Suppressor macrophage treated with lipopolysaccharide for 1 hour (primary cell): Measurements from ENCODE around the gene GALNTL6.
"Not testable (repeated sequence)": the region's sequence is repeated elsewhere in the genome, so short reads cannot be mapped to it uniquely, and the experiment has no call there.

Experiments
- DNase-seq, 3 donors: peaks; one replicate each; pipeline ENCODE4 v3.0.0-alpha.2; 2020 to 2022

The GALNTL6 gene

GRCh38 chr4:172962564-172963353 lies 1149.6 kb downstream of the GALNTL6 start:
- no peak for DNase-seq

DNA sequence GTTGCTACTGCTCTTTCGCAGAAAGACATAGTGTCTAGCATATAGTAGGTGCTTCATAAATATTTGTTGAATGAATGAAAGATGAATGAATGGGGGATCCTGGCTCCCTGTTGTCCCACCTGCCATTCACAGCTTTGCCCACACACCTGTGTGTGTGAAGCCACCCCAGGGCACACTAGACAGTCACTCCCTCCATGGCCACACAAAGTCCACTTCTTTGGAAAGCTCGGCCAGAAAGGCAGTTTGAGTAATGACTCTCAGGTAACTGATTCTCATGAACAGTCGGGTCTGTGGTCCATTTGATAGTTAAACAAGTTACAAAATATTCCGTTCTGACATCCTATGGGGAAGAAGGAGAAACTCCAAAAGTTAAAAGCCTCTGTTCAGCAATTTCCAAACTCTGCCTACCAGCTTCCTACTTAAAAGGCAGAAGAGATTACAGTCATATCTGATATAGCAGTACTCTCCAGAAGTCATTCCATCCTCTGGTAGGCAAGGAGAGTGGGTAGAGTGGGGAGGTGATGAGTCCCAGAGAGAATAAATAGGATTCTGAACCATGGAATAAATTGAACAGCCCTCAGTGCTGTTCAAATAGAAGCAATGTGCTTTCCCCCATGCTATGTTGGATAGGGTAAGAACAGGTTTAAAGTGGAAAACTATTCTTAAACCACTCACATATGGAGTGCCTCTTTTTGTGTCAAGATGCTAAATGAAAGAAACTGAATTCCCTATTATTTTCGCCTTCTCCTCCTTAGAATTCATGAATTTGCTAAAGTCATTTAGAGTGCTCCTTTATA lies 1150.5 kb downstream of the GALNTL6 start:
- DNase-seq = no peak

GRCh38 chr4:172970189-172970588 lies 1157.0 kb downstream of the GALNTL6 start:
- DNase-seq = not testable (repeated sequence)

DNA sequence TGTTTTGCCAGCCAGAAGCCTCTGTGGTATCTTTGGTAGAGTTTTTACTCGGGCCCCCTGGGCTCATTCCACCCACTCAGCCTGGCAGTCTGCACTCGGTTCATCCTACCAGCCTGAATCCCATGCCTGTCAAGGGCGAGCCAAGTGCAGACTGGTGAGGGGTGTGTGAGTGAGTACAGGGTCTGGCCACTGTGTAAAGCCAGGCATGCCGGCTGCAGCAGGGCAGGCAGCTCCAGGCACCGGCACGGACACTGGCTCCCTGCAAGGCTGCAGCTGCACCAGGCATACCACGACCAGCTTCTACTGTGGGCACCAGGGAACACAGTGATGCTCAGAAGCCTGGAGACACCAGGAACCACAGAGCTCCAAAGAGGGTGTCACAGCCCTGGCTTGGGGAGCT lies 1161.4 kb downstream of the GALNTL6 start:
- DNase-seq = no peak

DNA sequence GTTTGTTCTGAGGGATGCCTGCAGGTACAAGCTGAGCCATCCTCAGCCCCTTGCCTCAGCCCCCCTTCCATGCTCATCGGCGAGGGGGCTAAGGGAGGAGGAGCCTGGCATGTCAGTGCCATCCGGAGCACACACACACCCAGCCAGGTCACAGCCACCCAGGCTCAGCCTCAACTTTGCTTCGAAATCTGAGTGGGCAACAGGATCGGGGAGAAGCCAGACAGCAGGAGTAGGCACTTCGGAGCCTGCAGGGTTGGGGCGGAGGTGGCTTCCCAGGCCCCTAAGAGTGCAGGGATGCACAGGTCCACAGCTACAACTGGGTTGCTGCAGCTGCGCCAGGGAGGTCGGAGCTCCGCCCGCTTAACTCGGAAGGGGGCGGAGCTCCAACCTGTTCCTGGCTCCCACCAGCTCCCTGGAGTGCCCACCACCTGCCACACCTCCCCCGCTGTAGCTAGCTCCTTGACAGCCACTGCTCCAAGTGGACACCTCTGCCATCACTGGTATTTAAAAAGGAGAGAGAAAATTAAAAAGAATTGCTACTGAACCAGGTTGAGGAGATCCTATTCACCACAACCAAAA lies 1162.5 kb downstream of the GALNTL6 start:
- no peak for DNase-seq

GRCh38 chr4:172977491-172978041 lies 1164.4 kb downstream of the GALNTL6 start:
- DNase-seq = not testable (repeated sequence)

DNA sequence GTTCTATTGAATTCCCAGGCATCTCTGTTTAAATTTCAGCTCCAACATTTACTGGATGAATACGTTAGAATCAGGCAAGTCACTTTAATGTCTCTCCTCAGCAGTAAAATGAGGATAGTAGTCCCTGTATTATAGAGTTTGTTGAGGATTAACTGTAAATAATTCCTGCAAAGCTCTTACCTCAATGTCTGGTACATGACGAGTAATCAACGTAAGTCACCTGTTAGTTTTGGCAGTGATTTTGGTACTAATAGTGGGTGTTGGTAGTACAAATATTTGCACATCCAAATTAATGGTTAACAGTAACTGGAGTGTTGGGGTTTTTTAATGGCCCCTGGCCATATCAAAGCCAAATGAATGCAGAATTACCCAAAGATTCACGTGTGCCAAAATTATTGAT lies 1165.6 kb downstream of the GALNTL6 start:
- DNase-seq = no peak

DNA sequence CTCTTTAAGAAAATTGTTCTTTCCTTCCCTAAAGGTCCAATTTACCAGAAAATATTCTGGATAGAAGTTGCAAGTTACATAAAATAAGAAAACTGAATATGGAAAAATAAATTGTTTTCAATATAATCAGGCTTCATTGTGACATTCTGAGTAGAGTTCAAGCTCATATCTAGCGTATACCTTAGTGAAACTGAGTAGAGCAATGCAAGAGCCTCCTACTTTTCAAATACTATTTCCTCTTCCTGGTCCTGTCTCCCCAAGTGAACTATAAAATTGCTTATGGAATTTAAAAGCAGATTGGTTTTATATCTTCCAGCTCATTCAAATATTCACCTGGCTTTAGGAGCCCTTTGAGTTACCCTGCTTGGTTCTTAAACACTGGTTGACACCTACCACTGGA lies 1166.1 kb downstream of the GALNTL6 start:
- DNase-seq = no peak

DNA sequence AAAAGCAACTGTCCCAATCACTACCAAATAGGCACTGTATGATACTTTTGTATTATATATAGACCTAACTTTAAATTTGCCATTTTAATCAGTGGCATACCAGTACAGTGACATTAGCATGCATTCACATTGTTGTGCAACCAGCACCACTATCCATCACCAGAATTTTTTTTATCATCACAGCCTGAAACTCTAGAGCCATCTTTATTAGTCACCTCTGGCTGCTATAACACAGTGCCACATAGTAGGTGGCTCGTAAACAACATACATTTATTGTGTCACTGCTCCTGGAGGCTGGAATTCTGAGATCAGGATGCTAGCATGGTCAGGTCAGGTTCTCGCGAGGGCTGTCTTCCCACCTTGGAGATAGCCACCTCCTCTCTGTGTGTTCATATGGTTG lies 1167.0 kb downstream of the GALNTL6 start:
- no peak for DNase-seq

- peak in 1 of 3 donors; percentile 5 for DNase-seq
Observed at GRCh38 chr4:172982151-172982590, 1169.0 kb downstream of the GALNTL6 start.

- no peak for DNase-seq
Observed at GRCh38 chr4:172983014-172983413, 1169.8 kb downstream of the GALNTL6 start.

DNA sequence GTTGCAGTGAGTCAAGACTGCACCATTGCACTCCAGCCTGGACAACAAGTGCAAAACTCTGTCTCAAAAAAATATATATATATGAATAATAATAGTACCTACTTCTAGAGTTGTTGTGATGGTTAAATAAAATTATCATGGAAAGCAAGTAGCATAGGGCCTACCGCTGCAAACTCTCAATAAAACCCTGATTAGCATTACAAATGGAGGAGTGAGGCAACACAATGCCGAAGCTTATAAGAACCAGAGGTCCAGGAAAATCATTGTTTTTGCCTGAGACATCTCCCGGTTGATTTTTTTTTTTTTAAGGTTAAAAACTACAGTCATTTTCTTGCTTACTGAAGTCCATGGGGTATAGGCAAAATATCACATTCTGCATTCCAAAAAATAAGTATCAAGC lies 1170.4 kb downstream of the GALNTL6 start:
- DNase-seq = no peak

GRCh38 chr4:172985552-172985951 lies 1172.3 kb downstream of the GALNTL6 start:
- no peak for DNase-seq

GRCh38 chr4:172986114-172986513 lies 1172.9 kb downstream of the GALNTL6 start:
- DNase-seq = no peak

DNA sequence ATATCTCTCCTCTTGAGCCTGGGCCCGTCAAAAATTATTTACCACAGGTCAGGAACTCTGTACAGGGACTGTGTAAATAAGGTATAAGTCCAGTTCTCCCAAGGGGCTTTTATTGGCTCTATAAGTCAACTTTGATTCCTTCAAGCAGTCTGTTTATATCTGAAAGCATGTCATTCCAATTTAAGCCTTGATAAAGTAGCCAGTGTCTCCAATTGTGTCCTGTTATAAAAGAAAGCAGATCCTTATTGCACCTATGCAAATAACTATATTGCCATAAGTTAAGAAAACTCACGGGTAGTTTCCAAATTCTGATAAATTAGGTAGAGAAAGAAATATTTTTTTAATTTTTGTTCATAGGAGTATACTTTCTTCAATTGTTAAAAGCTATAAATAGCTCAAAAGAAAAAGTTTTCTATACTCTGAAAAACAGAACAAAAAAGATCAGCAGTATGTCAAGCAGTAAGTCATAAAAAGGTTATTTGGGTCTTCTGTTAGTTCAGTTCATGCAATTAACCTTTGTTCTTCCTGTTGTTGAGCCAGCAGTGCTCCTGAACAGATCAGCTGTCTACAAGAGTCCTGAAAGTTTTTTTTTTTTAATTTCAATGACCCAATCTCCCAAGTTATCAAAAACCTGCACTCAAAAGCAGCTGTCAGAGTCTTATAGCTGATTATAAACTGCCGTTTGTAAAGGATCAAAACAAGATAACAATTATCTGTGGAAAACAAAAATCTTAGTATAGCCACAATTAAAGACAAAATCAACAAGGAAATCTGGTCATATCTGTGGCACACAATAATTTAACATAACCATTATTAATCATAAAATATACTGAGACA lies 1177.0 kb downstream of the GALNTL6 start:
- no peak for DNase-seq

GRCh38 chr4:172992648-172993378 lies 1179.6 kb downstream of the GALNTL6 start:
- DNase-seq = no peak

DNA sequence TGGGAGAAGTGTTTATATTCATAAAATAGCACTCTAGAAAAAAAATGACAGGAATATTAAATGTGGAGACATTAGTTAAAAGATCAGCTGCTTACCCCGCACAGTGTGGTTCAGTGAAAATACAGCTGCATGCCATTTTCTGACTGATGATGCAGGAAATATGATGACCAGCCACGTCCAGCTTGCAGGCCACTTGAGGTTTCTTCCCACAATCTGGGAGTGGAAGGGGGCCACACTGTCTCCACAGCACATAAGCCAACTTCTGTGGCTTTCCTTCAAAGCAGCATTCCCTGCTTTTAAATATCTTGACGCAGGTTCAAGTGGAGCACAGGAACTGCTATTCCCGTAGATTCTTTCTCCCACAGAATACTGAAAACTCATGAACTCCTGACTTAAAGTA lies 1182.0 kb downstream of the GALNTL6 start:
- DNase-seq = no peak

- no peak for DNase-seq
Observed at GRCh38 chr4:172995704-172996103, 1182.5 kb downstream of the GALNTL6 start.

DNA sequence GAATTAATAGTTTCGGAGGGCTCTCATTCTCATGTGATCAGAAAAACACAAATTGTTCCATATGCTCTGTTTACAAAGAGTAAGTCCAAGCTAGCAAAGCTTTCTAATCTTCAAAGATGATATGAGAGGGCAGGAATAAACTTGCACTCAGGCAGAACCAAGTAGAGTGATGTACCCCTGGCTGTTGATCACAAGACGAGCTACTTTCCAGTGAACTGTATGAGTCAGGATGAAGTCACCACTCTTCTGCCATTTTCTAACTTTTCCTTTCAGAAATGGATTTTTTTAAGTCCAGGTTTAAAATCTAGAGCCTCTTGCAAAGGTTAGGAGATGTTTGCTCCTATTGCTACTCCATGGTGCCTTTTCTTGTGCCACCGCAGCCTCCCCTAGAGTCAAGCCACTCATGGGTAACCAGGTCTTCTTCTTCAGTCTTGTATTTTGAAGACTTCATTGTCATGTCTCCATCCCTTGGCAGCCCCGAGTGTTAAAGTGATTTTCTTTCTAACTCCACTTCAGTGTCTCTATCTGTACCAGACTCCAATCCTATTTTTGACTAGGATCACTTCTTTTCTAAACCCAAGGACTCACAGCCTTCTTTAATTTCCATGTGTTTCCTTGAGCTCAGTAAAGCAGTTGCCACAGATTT lies 1183.5 kb downstream of the GALNTL6 start:
- DNase-seq = peak; percentile 61 to 78 (median 72)

DNA sequence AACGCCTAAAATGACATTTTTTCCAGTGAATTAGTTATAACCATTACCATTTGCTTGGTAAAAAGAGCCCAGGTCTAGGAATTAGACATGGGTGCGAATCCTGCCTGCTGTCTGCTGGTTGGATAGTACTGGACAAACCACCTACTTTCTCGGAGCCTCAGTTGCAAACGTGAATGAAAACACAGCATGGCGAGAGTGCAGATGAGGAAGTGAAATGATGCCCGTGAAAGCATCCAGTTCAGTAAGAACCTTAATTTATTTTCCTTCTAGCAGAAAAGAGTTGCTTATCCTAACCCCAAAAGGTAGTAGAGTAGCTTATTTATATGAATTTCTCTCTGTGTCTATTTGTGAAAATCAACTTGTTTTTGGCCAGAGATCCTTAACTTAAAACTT lies 1184.0 kb downstream of the GALNTL6 start:
- DNase-seq = no peak

GRCh38 chr4:172997856-172998255 lies 1184.7 kb downstream of the GALNTL6 start:
- no peak for DNase-seq
